Measurements from ENCODE around the gene CLC.
"Not testable (repeated sequence)": the region's sequence is repeated elsewhere in the genome, so short reads cannot be mapped to it uniquely, and the experiment has no call there.

CLC gene

GRCh38 chr19:39728040-39728439 is 9.8 kb downstream of the CLC start:
- no peak for DNase-seq

- no peak for DNase-seq
These were observed 10.6 kb downstream of the CLC start for GRCh38 chr19:39727070-39727800.

GRCh38 chr19:39725995-39726394 is 11.8 kb downstream of the CLC start:
- no peak for DNase-seq

DNA sequence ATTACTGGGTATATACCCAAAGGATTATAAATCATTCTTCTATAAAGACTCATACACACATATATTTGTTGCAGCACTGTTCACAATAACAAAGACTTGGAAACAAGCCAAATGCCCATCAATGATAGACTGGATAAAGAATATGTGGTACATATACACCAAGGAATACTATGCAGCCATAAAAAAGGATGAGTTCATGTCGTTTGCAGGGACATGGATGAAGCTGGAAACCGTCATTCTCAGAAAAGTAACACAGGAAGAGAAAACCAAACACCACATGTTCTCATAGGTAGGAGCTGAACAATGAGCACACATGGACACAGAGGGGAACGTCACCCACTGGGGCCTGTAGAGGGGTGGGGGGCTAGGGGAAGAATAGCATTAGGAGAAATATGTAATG is 17.7 kb downstream of the CLC start:
- not testable (repeated sequence) for DNase-seq

- no peak for DNase-seq
These were observed 27.4 kb downstream of the CLC start for GRCh38 chr19:39710333-39710890.

DNA sequence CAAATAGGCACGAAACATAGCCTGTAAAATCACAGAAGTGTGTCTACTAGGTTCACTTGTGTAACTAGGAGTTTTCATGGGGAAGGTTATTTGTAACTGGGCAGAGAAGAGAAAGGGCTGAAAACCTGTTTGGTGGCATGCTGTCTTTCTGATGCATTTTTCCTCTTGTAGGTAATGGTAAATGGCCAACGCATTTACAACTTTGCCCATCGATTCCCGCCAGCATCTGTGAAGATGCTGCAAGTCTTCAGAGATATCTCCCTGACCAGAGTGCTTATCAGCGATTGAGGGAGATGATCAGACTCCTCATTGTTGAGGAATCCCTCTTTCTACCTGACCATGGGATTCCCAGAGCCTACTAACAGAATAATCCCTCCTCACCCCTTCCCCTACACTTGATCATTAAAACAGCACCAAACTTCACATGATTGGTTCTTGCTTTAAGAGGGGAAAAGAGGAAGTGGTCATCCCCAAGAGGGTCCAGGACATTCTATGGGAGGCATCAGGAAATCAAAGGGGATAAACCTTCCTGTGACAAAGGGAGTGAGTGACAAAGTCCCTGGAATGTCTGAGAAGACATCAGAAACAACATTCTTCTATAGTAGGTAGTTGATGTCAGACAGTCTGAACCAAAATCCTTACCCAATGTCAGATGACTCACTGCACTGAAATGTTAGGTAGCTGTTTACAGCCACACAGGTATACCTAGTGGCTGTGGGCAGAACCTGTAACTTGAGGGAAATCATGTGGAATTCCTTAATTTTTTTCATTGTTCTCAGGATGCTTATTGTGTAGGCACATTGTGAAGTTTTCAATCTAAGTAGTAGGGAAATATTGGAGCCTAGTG is 28.6 kb downstream of the CLC start:
- DNase-seq, result no peak

GRCh38 chr19:39708594-39708993 is 29.2 kb downstream of the CLC start:
- no peak for DNase-seq

GRCh38 chr19:39705578-39706188 is 32.1 kb downstream of the CLC start:
- DNase-seq, result no peak

GRCh38 chr19:39704181-39705044 is 33.4 kb downstream of the CLC start, which contains the start of gene LGALS14:
TSS of gene LGALS14 (plus strand) at chr19:39704481. CDS start at chr19:39704529, 48 bp downstream.
- no peak for DNase-seq

GRCh38 chr19:39701291-39701690 is 36.5 kb downstream of the CLC start:
- DNase-seq, result no peak

- no peak for DNase-seq
These were observed 39.3 kb downstream of the CLC start for GRCh38 chr19:39698535-39698934.

GRCh38 chr19:39696387-39696786 is 41.4 kb downstream of the CLC start:
- no peak for DNase-seq

- DNase-seq, result no peak
These were observed 42.1 kb downstream of the CLC start for GRCh38 chr19:39695759-39696158.

- DNase-seq, result no peak
These were observed 45.0 kb downstream of the CLC start for GRCh38 chr19:39692822-39693221.

GRCh38 chr19:39692166-39692565 is 45.7 kb downstream of the CLC start:
- no peak for DNase-seq

- not testable (repeated sequence) for DNase-seq
These were observed 49.2 kb downstream of the CLC start for GRCh38 chr19:39688637-39689036.

- no peak for DNase-seq
These were observed 51.1 kb downstream of the CLC start for GRCh38 chr19:39686739-39687138.

GRCh38 chr19:39684267-39684666 is 53.6 kb downstream of the CLC start:
- no peak for DNase-seq

GRCh38 chr19:39681416-39681815 is 56.4 kb downstream of the CLC start:
- no peak for DNase-seq

Measured in effector CD4-positive, alpha-beta T cell (primary cell).